Measurements from ENCODE around the gene ERBB4.

DNA sequence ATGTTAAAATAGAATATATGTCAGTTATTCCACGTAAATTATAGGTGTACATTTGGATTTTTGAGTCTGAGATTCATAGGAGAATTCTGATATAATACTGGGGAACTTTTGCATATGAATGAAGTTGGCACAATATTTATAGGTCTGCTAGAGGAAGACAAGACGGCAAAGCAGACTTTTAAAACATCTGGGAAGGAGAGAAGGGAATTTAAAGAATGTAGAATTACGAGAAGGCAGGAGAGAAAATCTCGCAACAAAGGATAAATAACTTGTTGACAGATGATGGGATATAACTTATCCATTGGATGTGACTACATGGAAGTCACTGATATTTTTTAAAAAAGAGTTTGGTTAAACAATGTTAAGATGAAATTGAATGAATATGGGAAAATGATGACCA is 615.6 kb downstream of the ERBB4 start:
- TF ChIP-seq CTCF (IDR thresholded peaks at IDR 0.05) (no peak), POLR2A (IDR thresholded peaks at IDR 0.05) (no peak)

Data from Peyer's patch (tissue), 4 donors.